HG03565 (cell line): ENCODE results near the gene EXOC2.
"Not testable (repeated sequence)": the region's sequence is repeated elsewhere in the genome, so short reads cannot be mapped to it uniquely, and the experiment has no call there.

Experiments used
- ATAC-seq: cut with Tn5 transposase; IDR thresholded peaks from one replicate; pipeline ENCODE4 v1.9.1; 2021; ENCODE audit warnings: mild to moderate bottlenecking, moderate library complexity; ENCODE audit not compliant: unreplicated experiment

Gene EXOC2

DNA sequence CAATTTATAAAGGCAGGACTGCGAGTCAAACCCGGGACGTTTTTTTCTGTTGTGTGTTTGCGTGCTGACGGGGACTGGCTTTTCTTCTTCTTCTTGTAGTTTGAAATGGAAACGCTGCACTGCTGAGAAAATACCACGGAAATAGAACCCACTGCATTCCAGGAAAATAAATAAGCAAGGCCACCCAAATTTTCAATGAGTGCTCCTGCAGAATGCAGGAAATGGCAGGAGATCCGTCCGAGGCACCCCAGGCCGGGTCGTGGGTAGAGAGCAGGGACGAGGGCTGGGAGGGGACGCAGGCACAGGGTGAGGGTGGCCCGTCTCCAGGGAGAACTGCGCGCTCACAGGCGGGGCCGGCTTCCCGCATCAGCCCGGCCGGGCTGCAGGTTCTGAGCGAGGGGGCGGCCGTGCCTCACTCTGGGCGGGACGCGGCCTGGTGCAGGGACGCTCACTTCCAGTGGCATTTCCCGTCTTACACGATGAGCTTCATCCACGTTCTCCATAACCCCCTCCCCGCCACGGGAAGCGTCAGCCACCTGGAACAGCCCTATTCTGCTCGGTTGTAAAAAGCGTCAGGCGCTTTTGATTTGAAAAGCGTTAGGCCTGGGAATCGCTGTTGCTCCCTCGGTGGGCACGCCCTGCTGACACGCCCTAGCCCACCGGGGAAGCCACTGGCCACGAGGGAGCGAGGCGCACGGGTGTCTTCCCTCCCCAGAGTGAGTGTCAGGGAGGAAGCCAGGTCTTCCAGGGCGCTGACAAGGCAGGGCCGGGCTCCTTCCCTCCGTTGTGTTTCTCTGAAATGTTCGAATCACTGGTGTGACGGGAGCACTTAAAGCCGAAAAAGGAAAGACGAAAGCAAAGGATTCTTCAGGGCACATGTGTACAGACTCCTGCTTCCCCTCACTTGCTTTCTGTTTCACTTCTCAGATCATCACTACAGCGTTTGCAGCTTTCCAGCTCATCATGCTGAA lies 17.9 kb upstream of the EXOC2 start:
- ATAC-seq, result peak; percentile 75

DNA sequence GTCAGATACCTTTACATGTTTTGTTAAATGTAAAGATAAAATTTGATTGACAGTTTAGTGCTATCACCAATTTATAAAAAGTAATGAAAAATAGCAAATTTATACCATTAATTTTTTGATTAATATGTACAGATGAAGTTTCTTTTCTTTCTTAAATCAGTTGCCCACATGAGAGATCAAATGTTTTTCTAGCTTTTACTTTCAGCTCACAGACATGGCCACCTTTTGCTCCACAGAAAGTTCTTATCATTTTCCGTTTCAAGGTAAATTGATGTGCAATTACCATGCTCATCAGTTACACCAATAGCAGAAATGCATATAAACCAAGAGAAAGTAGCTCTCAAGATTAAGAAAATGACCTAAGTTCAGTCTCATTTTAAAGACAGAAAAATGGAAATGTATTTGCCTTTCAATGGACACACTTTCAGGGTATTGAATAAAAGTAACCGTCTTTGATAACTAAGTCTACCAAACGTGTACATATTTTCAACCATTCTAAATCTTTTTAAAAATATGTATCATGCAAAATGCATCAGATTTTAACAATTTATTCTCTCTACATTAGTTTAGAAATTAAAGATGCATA lies 16.6 kb upstream of the EXOC2 start:
- no peak for ATAC-seq

DNA sequence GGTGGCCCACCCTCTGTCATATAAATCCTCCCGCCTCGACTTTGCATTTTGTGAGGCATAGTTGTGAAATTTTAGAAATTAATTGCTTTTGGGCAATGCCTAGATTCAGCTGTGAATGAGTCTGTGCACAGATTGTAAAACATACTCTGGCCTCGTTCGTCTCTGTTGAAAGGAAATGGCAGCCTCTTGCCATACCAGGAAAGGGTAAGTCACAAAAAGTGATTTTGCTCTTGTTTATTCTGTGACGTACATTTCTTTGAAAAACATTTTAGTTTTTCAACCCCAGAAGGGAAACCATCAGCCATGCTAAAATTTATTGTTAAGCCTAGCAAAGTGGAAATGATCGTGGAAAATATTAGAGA lies 15.3 kb upstream of the EXOC2 start:
- ATAC-seq, result no peak

DNA sequence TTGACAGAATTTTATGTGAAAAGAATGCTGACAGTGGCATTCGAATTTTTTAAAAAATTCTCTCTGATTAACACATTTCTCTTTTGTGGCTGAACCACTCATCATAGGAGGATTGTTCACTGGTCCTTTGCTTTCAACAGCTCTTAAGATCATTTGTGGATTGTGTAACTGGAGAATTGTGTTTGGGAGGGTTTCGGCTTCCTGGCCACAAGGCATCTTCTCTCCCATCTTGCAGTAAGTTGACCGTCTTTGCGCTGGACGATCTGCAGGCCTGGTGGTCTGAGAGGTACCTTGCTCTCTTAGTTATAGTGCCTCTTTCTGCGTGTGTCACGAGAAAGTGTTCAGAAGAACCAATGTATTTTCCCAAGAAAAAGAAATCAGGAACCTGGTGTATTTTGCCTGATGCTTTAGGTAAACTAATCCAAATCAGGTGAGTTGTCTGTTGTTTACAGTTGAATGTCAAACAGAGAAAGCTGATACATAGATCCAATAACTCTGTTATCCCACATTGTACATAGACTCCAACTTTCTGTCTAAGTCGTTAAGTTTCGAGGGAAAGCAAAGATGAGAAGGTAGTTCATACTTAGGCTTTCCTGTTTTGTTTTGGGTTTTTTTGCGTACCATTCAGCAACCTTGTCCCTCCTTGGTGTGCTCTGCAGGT lies 14.8 kb upstream of the EXOC2 start:
- no peak for ATAC-seq

DNA sequence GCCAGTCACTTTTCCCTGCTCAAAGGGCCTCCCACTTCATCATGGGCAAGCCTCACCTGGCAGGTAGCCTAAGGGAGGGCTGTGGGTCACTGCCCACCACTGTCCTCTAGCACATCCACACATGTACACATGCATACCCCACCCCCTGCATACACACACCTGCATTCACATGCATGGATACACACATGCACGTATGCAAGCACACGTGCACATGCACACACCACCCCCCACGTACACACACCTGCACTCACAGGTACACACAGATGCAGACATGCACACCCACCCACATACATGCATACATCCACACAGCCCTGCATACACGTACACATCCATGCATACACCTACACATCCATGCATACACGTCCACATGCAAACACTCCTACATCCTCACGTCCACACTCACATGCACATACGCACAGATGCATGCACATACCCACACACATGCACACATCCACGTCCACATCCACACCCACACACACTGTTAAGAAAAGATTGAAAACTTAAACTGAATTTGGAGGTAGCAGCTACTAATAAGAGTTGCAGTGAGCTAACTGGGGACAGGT lies 14.0 kb upstream of the EXOC2 start:
- no peak for ATAC-seq

DNA sequence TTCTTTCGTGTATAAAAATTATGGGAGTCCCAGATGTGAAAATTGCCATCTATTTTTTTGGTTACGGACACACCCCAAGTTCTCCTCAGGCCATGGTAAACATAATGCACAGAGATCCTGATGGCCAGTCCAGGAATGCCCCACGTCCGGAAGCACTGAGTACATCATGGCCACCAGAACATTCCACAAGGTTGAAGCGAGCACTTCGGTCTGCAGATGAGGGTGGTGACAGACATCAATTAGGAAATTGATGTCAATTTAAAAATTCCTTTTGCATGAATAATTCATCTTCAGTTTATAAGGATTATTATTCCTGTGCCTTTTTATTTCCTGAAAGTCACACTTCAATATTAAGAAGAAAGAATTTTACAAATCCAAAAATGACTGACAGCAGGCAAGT lies 13.2 kb upstream of the EXOC2 start:
- no peak for ATAC-seq

DNA sequence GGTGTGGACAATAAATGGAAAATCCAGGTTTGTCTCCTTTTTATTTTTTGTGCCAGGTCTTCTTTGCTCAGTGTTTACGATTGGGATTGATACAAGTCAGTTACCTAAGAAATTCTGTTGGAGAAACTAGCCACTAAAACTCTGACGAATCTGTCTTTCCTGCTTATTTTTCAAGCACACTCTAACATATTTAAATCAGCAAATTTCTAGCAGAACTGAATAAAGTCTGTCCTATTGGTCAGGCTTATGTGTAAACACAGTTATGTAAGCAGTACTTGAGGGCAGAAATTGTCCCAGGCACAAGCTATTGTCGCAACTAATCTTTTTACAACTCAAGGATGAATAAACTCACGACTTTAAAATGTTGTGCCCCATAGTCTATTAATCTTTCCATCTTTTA lies 12.1 kb upstream of the EXOC2 start:
- no peak for ATAC-seq

DNA sequence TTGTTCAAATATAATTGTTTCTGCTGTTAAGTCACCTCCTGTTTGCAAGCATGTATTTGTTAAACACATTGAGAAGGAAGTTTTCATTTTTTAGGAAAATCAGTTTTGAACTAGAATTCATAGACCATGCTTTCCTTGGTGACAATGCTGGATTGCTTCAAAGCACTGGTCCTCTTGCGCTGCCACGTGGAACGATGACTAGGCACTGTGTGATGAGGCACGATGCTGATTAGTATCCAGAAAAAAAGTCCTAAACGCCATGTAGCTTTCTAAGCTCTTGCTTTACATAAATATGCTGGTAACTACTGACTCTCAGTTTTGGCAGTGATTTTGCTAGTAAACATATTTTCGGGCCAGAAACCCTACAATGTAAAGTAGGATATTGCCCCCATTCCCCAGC lies 11.1 kb upstream of the EXOC2 start:
- ATAC-seq, result no peak

DNA sequence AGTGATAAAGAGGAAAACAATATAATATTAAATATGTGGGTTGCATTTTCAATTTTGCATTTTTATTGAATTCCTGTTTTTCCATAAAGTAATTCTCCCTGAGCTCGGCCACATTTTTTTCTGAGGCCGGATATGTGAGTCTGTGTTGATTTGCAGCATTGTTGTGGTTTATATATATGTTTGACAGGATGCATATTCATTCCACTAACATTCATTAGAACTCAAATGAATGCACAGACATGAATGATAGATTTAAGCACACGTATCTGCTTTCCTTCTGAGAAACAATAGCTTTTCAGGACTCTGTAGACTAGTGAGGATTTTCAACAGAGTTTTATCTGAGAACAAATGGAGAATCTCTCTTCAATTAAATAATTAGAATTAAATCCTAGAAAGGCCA lies 10.6 kb upstream of the EXOC2 start:
- no peak for ATAC-seq

DNA sequence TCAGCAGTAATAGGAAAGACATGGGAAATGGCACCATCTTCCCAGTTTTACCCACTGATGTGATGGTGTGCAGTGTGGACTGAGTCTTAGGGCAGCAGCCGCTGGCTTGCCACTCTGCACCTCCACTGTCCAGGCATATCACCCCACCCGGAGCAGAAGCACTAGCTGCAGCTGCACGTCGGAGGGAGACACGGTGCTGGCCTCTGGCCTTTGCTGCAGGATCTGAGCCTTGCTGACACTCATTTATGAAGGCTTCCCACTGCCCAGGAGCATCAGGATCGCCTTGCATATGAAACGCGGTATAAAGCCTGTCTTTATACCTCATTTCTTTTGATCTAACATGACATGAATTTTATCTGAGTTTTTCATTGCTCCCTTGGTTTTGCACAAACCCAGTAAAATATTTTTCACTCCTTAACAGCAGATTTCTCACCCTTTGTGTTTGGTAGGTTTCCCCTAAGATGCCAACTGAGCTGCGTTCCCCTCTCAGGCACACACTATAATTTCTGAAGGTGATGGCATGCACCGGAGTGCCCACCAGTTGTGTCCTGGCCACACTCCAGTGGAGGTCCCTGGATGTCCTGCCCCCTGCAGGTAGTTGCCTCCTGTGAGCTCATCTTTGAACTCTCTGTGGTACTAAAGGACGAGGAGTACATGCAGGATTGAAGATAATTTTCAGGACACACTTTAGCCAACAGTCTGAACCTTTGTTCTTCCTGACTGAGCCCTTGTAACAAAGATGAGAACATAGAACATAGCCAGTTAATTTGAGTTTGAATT lies 9.0 kb upstream of the EXOC2 start:
- ATAC-seq, result no peak

DNA sequence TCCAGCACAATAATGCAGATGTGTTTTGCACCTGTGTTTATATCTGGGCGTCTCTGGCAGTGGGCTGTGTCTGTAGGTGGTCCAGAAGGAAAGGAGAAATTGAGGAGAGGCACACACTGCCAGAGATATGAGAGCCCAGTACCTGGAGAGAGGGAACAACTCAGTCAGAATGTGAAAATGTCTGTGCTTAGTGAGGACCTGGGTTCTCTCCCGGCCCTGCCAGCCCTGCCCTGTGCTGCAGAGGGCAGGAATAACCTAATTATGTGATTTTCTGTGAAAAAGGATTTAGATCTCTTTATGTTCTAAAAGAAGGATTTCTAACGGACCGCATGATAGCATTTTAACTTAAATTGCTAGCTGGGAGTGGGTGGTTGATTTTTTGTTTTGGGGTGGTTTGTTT lies 8.3 kb upstream of the EXOC2 start:
- ATAC-seq, result no peak

DNA sequence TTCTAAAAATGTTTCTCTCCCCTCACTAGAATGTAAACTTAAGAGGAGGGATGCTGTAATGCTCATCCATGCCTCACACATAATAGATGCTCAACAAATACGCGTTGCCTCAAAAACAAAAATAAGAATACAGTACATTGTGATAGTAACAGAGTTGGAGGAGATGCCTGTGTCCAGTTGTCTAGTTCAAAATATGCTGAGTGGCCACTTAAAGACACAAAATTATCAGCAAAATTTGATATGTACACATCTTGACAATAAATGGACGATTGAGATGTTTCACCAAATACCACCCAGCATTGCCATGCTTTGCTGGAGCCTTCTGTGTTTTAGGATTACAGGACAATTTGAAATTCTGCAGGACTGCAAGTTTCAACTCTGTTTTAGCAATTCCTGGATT lies 7.6 kb upstream of the EXOC2 start:
- ATAC-seq, result no peak

DNA sequence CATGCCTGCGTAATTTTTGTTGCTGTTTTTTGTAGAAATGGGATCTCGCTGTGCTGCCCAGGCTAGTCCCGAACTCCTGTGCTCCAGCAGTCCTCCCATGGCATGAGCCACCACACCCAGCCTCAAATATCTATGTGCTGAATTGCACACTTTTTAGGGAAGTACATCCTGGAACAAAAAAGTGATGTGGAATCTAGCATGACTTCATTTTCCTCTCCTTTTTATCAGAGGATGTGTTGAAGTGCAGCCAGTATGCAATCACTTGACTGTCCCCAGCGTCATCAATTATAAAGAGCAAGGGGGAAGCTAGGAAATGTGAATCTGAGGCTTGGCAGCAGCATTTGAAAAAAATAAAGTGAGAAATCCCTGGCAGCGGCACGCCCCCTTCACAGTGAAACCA lies 6.4 kb upstream of the EXOC2 start:
- no peak for ATAC-seq

DNA sequence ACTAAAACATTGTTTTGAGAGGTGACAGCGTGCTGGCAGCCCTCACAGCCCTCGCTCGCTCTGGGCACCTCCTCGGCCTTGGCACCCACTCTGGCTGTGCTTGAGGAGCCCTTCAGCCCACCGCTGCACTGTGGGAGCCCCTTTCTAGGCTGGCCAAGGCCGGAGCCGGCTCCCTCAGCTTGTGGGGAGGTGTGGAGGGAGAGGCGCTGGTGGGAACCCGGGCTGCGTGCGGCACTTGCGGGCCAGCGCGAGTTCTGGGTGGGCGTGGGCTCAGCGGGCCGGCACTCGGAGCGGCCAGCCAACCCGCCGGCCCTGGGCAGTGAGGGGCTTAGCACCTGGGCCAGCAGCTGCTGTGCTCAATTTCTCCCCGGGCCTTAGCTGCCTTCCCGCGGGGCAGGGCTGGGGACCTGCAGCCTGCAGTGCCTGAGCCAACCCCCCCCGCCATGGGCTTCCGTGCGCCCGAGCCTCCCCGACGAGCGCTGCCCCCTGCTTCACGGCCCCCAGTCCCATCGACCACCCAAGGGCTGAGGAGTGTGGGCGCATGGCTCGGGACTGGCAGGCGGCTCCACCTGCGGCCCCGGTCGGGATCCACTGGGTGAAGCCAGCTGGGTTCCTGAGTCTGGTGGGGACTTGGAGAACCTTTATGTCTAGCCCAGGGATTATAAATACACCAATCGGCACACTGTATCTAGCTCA lies 1.6 kb upstream of the EXOC2 start:
- not testable (repeated sequence) for ATAC-seq

DNA sequence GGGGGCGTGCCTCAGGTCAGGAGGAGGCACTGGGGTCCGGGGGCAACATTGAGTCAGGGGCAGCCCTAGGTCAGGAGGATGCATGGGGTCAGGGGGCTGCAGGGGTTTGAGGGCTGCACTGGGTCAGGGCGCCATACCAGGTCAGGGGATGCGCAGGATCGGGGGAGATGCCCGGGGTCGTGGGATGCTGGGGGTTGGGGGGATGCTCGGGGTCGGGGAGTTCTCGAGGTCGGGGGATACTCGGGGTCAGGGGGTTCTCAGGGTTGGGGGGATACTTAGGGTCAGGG lies 727 bp upstream of the EXOC2 start:
- ATAC-seq, result no peak

DNA sequence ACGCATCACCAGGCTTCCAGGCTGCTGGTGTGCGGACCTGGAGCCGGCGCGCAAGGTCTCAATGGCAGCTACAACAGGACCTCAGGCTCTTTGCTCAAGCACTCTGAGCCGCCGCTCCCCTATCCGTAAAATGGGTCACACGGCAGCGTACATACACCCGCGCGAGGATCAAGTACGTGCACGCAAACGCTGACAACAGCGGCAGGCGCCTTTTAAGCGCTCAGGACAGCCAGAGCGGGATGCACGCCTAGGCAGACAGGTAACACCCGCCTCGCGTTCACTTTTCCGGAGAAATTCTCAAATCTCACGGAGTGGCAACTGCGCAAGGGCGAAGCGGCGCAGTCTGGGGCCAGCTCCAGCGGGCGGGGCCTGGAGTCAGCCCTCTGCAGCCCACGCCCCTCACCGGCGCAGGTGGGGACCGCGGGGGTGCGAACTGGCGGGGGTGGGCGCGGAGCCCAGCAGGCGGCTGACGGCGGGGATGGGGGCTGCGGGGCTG lies 535 bp downstream of the EXOC2 start:
- peak; percentile 54 for ATAC-seq

DNA sequence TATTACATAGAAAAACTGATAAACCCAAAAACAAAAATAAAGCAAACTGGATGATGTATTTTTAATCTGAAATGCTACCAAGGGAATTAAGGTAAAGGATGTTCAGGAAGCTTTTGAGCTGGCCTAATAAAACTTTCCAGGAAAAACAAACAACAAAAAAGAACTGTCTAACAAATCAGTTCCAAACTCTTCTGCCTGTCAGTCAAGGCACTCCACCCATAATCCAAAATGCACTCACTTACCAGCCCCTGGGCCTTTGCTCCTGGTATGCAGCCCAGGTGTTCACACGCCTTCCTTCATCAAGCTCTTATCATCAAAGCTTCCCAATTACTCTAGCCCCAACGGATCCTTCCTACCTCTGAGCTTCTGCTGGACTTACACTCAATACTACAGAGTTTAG lies 3.7 kb downstream of the EXOC2 start:
- no peak for ATAC-seq

DNA sequence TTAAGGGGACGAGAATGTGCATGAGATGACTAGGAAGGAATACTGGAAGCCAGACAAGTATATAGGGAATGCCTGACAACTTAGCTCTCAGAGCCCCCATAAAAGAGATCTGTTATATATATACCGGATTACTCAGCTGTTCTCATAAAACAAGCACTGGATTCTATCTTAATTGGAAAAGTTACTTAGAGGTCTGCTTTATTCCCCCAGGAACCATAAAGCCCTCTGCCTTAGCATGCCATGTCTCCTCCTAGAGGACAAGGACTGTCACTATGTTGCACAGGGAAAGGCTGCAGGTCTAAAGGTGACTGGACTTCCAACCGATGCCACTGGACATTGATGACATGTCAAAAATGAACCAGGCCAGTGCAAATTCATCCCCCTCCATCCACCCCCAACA lies 6.4 kb downstream of the EXOC2 start:
- no peak for ATAC-seq

DNA sequence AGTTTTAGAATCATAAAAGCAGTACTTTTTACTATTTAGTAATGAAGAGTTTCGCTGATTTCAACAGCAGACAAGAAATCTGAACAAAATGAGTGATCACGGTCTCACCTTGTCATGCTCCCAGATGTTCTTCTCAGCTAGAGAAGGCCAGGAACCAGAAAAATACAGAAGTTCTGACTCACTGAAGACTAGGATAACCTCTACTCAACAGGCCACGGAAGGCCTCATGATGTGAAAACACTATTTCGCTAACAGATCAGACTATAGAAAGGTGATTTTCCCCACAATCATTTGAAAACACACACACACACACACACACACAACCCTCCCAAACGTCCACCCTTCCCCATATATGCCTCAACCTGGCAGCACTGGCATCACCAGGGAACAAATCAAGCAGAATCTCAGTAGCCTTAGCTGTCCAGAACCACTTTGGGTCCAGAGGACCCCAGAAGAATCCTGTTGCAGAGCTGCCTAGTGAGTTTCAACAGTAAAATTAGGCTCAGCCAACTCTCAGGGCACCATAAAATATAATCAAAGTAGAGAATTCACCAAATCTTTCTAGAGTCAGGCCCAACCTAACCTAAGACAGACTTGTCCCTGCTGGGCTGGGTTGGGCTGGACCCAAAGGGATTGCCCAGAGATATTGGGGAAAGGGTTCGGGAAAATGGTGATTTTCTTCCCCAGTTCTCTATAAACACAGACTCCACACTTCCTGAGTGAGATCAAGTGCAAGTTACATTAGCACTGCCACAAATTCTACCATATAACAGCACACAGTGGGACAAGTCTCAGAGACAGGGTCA lies 7.9 kb downstream of the EXOC2 start:
- ATAC-seq, result peak; percentile 86
